Panc1 (cell line): Measurements from ENCODE around the gene KIAA0232.

Experiments used
- CTCF ChIP-seq: fragments of 450-650 bp; IDR thresholded peaks from 2 replicates; pipeline ENCODE4 v1.5.1; 2017; ENCODE audit warnings: mild to moderate bottlenecking
- POLR2AphosphoS5 ChIP-seq: IDR thresholded peaks from 2 replicates; pipeline ENCODE4 v1.6.1; 2012; ENCODE audit warnings: mild to moderate bottlenecking, low read depth, low read length, moderate library complexity
- REST ChIP-seq, 2 experiments: IDR thresholded peaks; 2 replicates each; pipeline ENCODE4 v1.6.1; 2011 to 2012; ENCODE audit warnings: low read depth in 2 of 2, control low read depth in 1 of 2, low read length in 1 of 2, mild to moderate bottlenecking in 1 of 2, moderate library complexity in 1 of 2; ENCODE audit not compliant: insufficient read depth in 1 of 2
- SIN3A ChIP-seq: IDR thresholded peaks from 2 replicates; pipeline ENCODE4 v1.6.1; 2012; ENCODE audit warnings: low read depth, mild to moderate bottlenecking, low read length, moderate library complexity, borderline replicate concordance; ENCODE audit not compliant: insufficient read depth
- TCF7L2 ChIP-seq: IDR thresholded peaks from 2 replicates; pipeline ENCODE4 v1.6.1; 2011; ENCODE audit warnings: mild to moderate bottlenecking, low read depth, low read length, inconsistent platforms

GRCh38 chr4:6916069-6916586 lies 133.6 kb downstream of the KIAA0232 start:
- no peak for TF ChIP-seq CTCF
- TF ChIP-seq POLR2AphosphoS5 = no peak
- no peak for TF ChIP-seq REST (IDR thresholded peaks at IDR 0.05; ENCODE audit: insufficient read depth in 1 of 2, low read depth in 2 of 2, low read length in 1 of 2)
- no peak for TF ChIP-seq SIN3A
- TF ChIP-seq TCF7L2 = no peak
